ENCODE results near the gene HAAO. TPM values are rescaled to one million over a fixed set of nuclear protein-coding genes. Genes with fewer than 3 reads are reported as not detected.

Gene HAAO
- total RNA-seq, 1 experiment from 2014 or later, result 47.5 TPM

- no peaks in the 10 kb centered on the region for H3K27me3 Mint-ChIP-seq (ENCODE audit: insufficient read depth, unreplicated experiment)
- no peak overlapping the region for H3K27ac Mint-ChIP-seq (ENCODE audit: unreplicated experiment)
- no peak for DNase-seq
- no peaks in the 10 kb centered on the region for H3K27me3 ChIP-seq (replicated peaks; ENCODE audit: control insufficient read depth, insufficient read depth, low read length)
- ChIA-PET POLR2A (no interaction called here), CTCF (interaction anchor here (0.5 kb wide), 1 partner anchor 302 kb away, joined by 3 read pairs; no protein-coding TSS in a partner anchor)
- BruUV-seq (replicated peaks), result no TSS peak
- no peak overlapping the region for H3K4me3 Mint-ChIP-seq (ENCODE audit: unreplicated experiment)
- H3K4me3 ChIP-seq (ENCODE audit: low read depth, low read length), result no peak overlapping the region
- intact Hi-C loops (cut with micrococcal nuclease; ENCODE audit: unreplicated experiment), result no loop called here
- H3K4me1 ChIP-seq, result peaks cover 9% of the 10 kb centered on the region
- H3K36me3 Mint-ChIP-seq (ENCODE audit: insufficient read depth, unreplicated experiment), result no peaks in the 10 kb centered on the region
- H3K36me3 ChIP-seq (ENCODE audit: control insufficient read depth, insufficient read depth, low read length), result no peaks in the 10 kb centered on the region
- TF ChIP-seq, protein P1, sequence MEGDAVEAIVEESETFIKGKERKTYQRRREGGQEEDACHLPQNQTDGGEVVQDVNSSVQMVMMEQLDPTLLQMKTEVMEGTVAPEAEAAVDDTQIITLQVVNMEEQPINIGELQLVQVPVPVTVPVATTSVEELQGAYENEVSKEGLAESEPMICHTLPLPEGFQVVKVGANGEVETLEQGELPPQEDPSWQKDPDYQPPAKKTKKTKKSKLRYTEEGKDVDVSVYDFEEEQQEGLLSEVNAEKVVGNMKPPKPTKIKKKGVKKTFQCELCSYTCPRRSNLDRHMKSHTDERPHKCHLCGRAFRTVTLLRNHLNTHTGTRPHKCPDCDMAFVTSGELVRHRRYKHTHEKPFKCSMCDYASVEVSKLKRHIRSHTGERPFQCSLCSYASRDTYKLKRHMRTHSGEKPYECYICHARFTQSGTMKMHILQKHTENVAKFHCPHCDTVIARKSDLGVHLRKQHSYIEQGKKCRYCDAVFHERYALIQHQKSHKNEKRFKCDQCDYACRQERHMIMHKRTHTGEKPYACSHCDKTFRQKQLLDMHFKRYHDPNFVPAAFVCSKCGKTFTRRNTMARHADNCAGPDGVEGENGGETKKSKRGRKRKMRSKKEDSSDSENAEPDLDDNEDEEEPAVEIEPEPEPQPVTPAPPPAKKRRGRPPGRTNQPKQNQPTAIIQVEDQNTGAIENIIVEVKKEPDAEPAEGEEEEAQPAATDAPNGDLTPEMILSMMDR (IDR thresholded peaks at IDR 0.05; ENCODE audit: insufficient read depth in 1 of 2, low read depth in 1 of 2, low read length in 1 of 2, severe bottlenecking in 1 of 2, unreplicated experiment in 1 of 2), result no peak
- H3K9me3 Mint-ChIP-seq (ENCODE audit: unreplicated experiment), result no peaks in the 10 kb centered on the region
- H3K4me1 Mint-ChIP-seq (ENCODE audit: low read depth, unreplicated experiment), result peaks cover 12% of the 10 kb centered on the region
- no peaks in the 10 kb centered on the region for H3K9me3 ChIP-seq
These were observed 39.3 kb downstream of the HAAO start for GRCh38 chr2:42752816-42753813.

DNA sequence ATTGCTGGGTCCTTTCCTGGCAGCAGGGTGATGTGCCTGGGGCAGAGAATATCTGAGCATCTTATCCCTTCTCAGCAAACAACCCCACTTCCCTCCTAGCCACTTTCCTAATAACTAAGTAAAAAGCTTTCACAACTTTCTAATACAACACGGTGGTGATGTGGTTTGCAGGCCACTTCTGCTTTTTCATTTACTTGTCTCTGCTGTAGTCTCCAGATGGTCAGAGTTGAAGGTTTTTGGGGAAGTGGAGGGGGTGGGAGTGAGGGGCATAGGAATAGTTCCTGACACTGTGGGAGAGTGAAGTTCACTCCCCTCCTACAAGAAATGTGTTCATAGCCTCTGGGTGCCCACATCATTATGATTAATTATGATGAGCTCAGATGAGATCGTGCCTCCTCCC is 40.1 kb downstream of the HAAO start:
- Histone ChIP-seq H3K4me3 (ENCODE audit: low read depth, low read length) (no peak overlapping the region), H3K9me3 (no peaks in the 10 kb centered on the region), H3K4me1 (peaks cover 9% of the 10 kb centered on the region), H3K27me3 (replicated peaks; ENCODE audit: control insufficient read depth, insufficient read depth, low read length) (no peaks in the 10 kb centered on the region), H3K36me3 (ENCODE audit: control insufficient read depth, insufficient read depth, low read length) (no peaks in the 10 kb centered on the region)
- Mint-ChIP-seq H3K36me3 (ENCODE audit: insufficient read depth, unreplicated experiment) (no peaks in the 10 kb centered on the region), H3K9me3 (ENCODE audit: unreplicated experiment) (no peaks in the 10 kb centered on the region), H3K27ac (ENCODE audit: unreplicated experiment) (no peak overlapping the region), H3K4me3 (ENCODE audit: unreplicated experiment) (no peak overlapping the region), H3K27me3 (ENCODE audit: insufficient read depth, unreplicated experiment) (no peaks in the 10 kb centered on the region), H3K4me1 (ENCODE audit: low read depth, unreplicated experiment) (peaks cover 12% of the 10 kb centered on the region)
- ChIA-PET POLR2A (no interaction called here), CTCF (no interaction called here)
- no TSS peak for BruUV-seq (replicated peaks)
- TF ChIP-seq, protein P1 (IDR thresholded peaks at IDR 0.05; ENCODE audit: insufficient read depth in 1 of 2, low read depth in 1 of 2, low read length in 1 of 2, severe bottlenecking in 1 of 2, unreplicated experiment in 1 of 2), result no peak
- DNase-seq, result no peak
- intact Hi-C loops (cut with micrococcal nuclease; ENCODE audit: unreplicated experiment), result no loop called here

- Mint-ChIP-seq H3K36me3 (ENCODE audit: insufficient read depth, unreplicated experiment) (no peaks in the 10 kb centered on the region), H3K4me3 (ENCODE audit: unreplicated experiment) (no peak overlapping the region), H3K27me3 (ENCODE audit: insufficient read depth, unreplicated experiment) (no peaks in the 10 kb centered on the region), H3K9me3 (ENCODE audit: unreplicated experiment) (no peaks in the 10 kb centered on the region), H3K4me1 (ENCODE audit: low read depth, unreplicated experiment) (peaks cover 10% of the 10 kb centered on the region), H3K27ac (ENCODE audit: unreplicated experiment) (no peak overlapping the region)
- Histone ChIP-seq H3K36me3 (ENCODE audit: control insufficient read depth, insufficient read depth, low read length) (no peaks in the 10 kb centered on the region), H3K27me3 (replicated peaks; ENCODE audit: control insufficient read depth, insufficient read depth, low read length) (no peaks in the 10 kb centered on the region), H3K9me3 (no peaks in the 10 kb centered on the region), H3K4me1 (peaks cover 5% of the 10 kb centered on the region), H3K4me3 (ENCODE audit: low read depth, low read length) (no peak overlapping the region)
- CTCF ChIA-PET, result no interaction called here
- no peak for DNase-seq
- BruUV-seq (replicated peaks), result no TSS peak
- TF ChIP-seq, protein P1 (IDR thresholded peaks at IDR 0.05; ENCODE audit: insufficient read depth in 1 of 2, low read depth in 1 of 2, low read length in 1 of 2, severe bottlenecking in 1 of 2, unreplicated experiment in 1 of 2), result no peak
- intact Hi-C loops (cut with micrococcal nuclease; ENCODE audit: unreplicated experiment), result no loop called here
- POLR2A ChIA-PET, result no interaction called here
These were observed 43.5 kb downstream of the HAAO start for GRCh38 chr2:42748840-42749239.
